GM12878 (cell line): Measurements from ENCODE around the gene OSBPL5. TPM values are rescaled to one million over a fixed set of nuclear protein-coding genes. Genes with fewer than 3 reads are reported as not detected.

ENCODE experiments used
- ATAC-seq: fragments of 200-7000 bp; cut with Tn5 transposase; 3 replicates; pipeline ENCODE4 v1.9.1; 2020; ENCODE audit warnings: mild to moderate bottlenecking, moderate library complexity
- BruUV-seq: library from RNA; stranded (reverse); fragments of 400-500 nt; replicated peaks from 2 replicates; lab custom pipeline; 2021; lab: Mats Ljungman, UMichigan
- CTCF ChIA-PET: fragments of 300-600 bp; sonication (Branson Sonifier 250); formaldehyde crosslinking; extraction: SDS; loops from one replicate; lab custom pipeline; 2021; ENCODE audit warnings: inconsistent platforms; lab: Yijun Ruan, JAX
- POLR2A ChIA-PET: fragments of 350-600 bp; formaldehyde crosslinking; extraction: SDS; loops from one replicate; lab custom pipeline; 2021; ENCODE audit warnings: inconsistent platforms; lab: Charles Lee
- RAD21 ChIA-PET: fragments of 300-600 bp; sonication (Branson Sonifier 250); formaldehyde crosslinking; loops from one replicate; lab custom pipeline; 2023; ENCODE audit warnings: antibody characterized with exemption; ENCODE audit not compliant: unreplicated experiment; lab: Charles Lee
- SMC1A ChIA-PET: fragments of 300-600 bp; sonication (Branson Sonifier 250); formaldehyde crosslinking; loops from one replicate; lab custom pipeline; 2023; ENCODE audit not compliant: unreplicated experiment, uncharacterized antibody; lab: Charles Lee
- DNase-seq: peaks from one replicate; pipeline ENCODE4 v3.0.0-alpha.2; 2011; ENCODE audit warnings: low read depth, low spot score
- FAIRE-seq: peaks from 3 replicates; lab custom pipeline; 2011; peaks lifted over from hg19 to GRCh38; lab: Jason Lieb, UNC
- H2AFZ ChIP-seq: 2 replicates; pipeline ENCODE4 v1.6.0; 2011; ENCODE audit warnings: low read depth, low read length, control low read depth; ENCODE audit not compliant: control insufficient read depth
- H3K27ac ChIP-seq: 2 replicates; pipeline ENCODE4 v1.5.1; 2011; ENCODE audit warnings: control low read depth; ENCODE audit not compliant: control insufficient read depth, insufficient read depth
- H3K27me3 ChIP-seq, 2 experiments: replicated peaks in 1 of 2; 2 replicates each; pipeline versions ENCODE4 v1.6.0 to v1.6.1; 2011; ENCODE audit warnings: low read length in 1 of 2; ENCODE audit not compliant: control insufficient read depth in 2 of 2, insufficient read depth in 2 of 2
- H3K36me3 ChIP-seq, 2 experiments: 2 replicates each; pipeline ENCODE4 v1.5.1; 2011; ENCODE audit warnings: low read length in 1 of 2; ENCODE audit not compliant: control insufficient read depth in 2 of 2, insufficient read depth in 2 of 2
- H3K4me1 ChIP-seq: 2 replicates; pipeline ENCODE4 v1.6.1; 2011; ENCODE audit warnings: mild to moderate bottlenecking, low read length, moderate library complexity, mixed read lengths; ENCODE audit not compliant: control insufficient read depth, insufficient read depth
- H3K4me2 ChIP-seq: 2 replicates; pipeline ENCODE4 v1.6.0; 2011; ENCODE audit warnings: control low read depth; ENCODE audit not compliant: control insufficient read depth, insufficient read depth
- H3K4me3 ChIP-seq: fragments of 200-600 bp; sonication (generic); 2 replicates; pipeline ENCODE4 v1.5.1; 2016
- H3K79me2 ChIP-seq: 2 replicates; pipeline ENCODE4 v1.6.0; 2011; ENCODE audit warnings: low read length; ENCODE audit not compliant: control insufficient read depth, insufficient read depth
- H3K9ac ChIP-seq: 2 replicates; pipeline ENCODE4 v1.8.0; 2011; ENCODE audit warnings: low read length, control low read depth, mixed read lengths; ENCODE audit not compliant: control insufficient read depth, insufficient read depth
- H3K9me3 ChIP-seq: replicated peaks from 3 replicates; pipeline ENCODE4 v1.5.1; 2011; ENCODE audit warnings: mild to moderate bottlenecking, low read length; ENCODE audit not compliant: control insufficient read depth, insufficient read depth
- H4K20me1 ChIP-seq: 2 replicates; pipeline ENCODE4 v1.6.0; 2011; ENCODE audit not compliant: control insufficient read depth, insufficient read depth
- BACH1 ChIP-seq: fragments of 450-650 bp; IDR thresholded peaks from 2 replicates; pipeline ENCODE4 v1.6.1; 2017; ENCODE audit warnings: mild to moderate bottlenecking, borderline replicate concordance
- CREB1 ChIP-seq: IDR thresholded peaks from 2 replicates; pipeline ENCODE4 v1.6.1; 2012; ENCODE audit warnings: low read depth, mild to moderate bottlenecking, inconsistent platforms
- EGR1 ChIP-seq, 2 experiments: IDR thresholded peaks; 1 replicate in 1 of 2; 2 replicates in 1 of 2; pipeline ENCODE4 v1.6.1; 2011 to 2012; ENCODE audit warnings: low read depth in 2 of 2, low read length in 2 of 2, borderline replicate concordance in 1 of 2, mild to moderate bottlenecking in 1 of 2, moderate library complexity in 1 of 2
- GATAD2B ChIP-seq: fragments of 450-650 bp; conservative IDR thresholded peaks from 2 replicates; pipeline ENCODE4 v1.6.1; 2017; ENCODE audit warnings: low read depth, mild to moderate bottlenecking, moderate library complexity
- HDAC6 ChIP-seq: fragments of 200-600 bp; sonication (generic); IDR thresholded peaks from one replicate; pipeline ENCODE4 v1.8.0; 2017; ENCODE audit warnings: antibody characterized with exemption; ENCODE audit not compliant: unreplicated experiment
- JUNB ChIP-seq: IDR thresholded peaks from 2 replicates; pipeline ENCODE4 v1.6.1; 2016; ENCODE audit warnings: antibody characterized with exemption, mild to moderate bottlenecking
- MYC ChIP-seq: IDR thresholded peaks from 2 replicates; pipeline ENCODE4 v1.6.1; 2011; ENCODE audit warnings: mild to moderate bottlenecking, low read length, moderate library complexity, inconsistent platforms; ENCODE audit not compliant: insufficient read depth, insufficient replicate concordance, insufficient read length, severe bottlenecking
- NFXL1 ChIP-seq: fragments of 450-650 bp; IDR thresholded peaks from 2 replicates; pipeline ENCODE4 v1.6.1; 2017; ENCODE audit warnings: antibody characterized with exemption, mild to moderate bottlenecking, borderline replicate concordance
- SMAD1 ChIP-seq: fragments of 450-650 bp; IDR thresholded peaks from 2 replicates; pipeline ENCODE4 v1.6.1; 2018; ENCODE audit warnings: mild to moderate bottlenecking, low read depth; ENCODE audit not compliant: partially characterized antibody
- SP1 ChIP-seq: IDR thresholded peaks from one replicate; pipeline ENCODE4 v1.6.1; 2011; ENCODE audit warnings: low read depth, low read length
- SPI1 ChIP-seq: IDR thresholded peaks from 2 replicates; pipeline ENCODE4 v1.6.1; 2011; ENCODE audit warnings: low read depth, mild to moderate bottlenecking, low read length, moderate library complexity, borderline replicate concordance; ENCODE audit not compliant: insufficient read depth
- TAF1 ChIP-seq: IDR thresholded peaks from 2 replicates; pipeline ENCODE4 v1.6.1; 2011; ENCODE audit warnings: mild to moderate bottlenecking, low read depth, low read length, borderline replicate concordance
- ZZZ3 ChIP-seq: IDR thresholded peaks from 2 replicates; pipeline ENCODE4 v1.6.1; 2011; ENCODE audit warnings: low read depth; ENCODE audit not compliant: control insufficient read depth, insufficient read length
- WGBS: methylation state at CpG from one replicate; pipeline ENCODE4 v1.1.6; 2016; ENCODE audit warnings: low lambda C conversion rate; ENCODE audit not compliant: insufficient replicate concordance, insufficient coverage; ENCODE audit errors: missing lambda C conversion rate; 5-methylcytosine and 5-hydroxymethylcytosine counted together
- in situ Hi-C: fragments of 300-500 bp; cut with MboI; formaldehyde crosslinking; loops from 9 replicates; pipeline ENCODE4 v1.14.3; 2018; ENCODE audit warnings: mixed read lengths
- intact Hi-C: fragments of 100-400 bp; cut with micrococcal nuclease; formaldehyde crosslinking; loops from one replicate; pipeline ENCODE4 v1.14.2; 2022; ENCODE audit not compliant: unreplicated experiment
- polyA plus RNA-seq, 11 experiments: library from polyadenylated mRNA; depleted of rRNA in 4 of 11; unstranded in 6 of 11; stranded (reverse) in 5 of 11; fragments of >200 nt; fragmentation: Nextera tagmentation in 4 of 11; fragmentation: Illumina TruSeq in 1 of 11; extraction: Ambion mirVana in 4 of 11; extraction: Trizol in 1 of 11; gene quantifications; 1 replicate in 1 of 11; 2 replicates in 10 of 11; pipeline versions ENCODE4 v1.2.1 to v1.2.3, GENCODE V29; 2011 to 2016; ENCODE audit warnings: inconsistent platforms in 2 of 11, missing spikeins in 2 of 11, low read depth in 1 of 11
- total RNA-seq, 4 experiments: library from RNA; depleted of rRNA in 3 of 4; stranded (reverse); fragments of >200 nt in 3 of 4; fragmentation: Illumina TruSeq in 1 of 4; extraction: Trizol in 1 of 4; gene quantifications; 2 replicates each; pipeline versions ENCODE4 v1.2.1 to v1.2.3, GENCODE V29; 2013 to 2021
- TF ChIP-seq, protein P1 (sequence below): IDR thresholded peaks from 2 replicates; pipeline ENCODE4 v1.6.1; 2012; ENCODE audit warnings: improper control_type of control experiment, low read depth, low read length; ENCODE audit not compliant: insufficient replicate concordance

Gene OSBPL5
- total and polyA plus RNA-seq, 10 of the 15 experiments (the other 5 are each of a cell fraction or from before 2014, with no cell fraction given) = not detected

DNA sequence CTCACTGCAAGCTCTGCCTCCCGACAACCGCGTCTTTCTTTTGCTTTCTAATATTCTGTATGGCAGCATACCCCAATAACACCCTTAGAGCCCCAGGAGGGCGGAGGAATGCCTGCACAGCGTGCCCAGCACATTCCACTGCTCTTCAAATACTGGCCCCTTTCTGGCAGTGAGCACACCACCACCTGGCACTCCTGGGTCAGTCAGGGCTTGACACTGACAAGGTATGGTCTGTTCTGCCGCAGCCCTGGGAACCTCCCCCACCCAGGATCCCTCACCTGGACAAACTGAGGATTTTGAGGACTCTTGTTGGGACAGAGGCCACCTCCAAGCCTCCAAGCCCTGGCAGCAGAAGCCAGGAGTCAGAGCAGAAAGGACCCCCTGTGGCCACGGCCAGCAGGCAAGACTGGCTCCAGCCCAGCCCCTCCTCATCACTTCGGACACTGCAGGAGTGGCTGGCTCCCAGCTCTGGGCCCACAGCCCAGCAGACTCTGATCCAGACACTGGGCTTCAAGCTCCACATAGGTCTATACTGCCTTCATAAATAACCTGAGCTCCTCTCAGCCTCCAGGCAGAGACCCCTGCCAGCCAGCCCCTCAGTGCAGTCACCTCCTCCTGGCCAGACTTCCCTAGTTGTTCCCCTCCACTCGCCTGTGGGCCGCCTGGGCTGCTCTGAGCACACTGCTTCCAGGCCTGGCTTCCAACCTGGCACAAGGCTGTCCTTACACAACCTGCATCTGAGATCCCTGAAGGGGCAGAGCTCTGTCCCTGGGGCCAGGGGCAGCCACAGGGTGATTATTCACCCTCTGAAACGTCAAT, 122.4 kb downstream of the OSBPL5 start (continued):
- TF ChIP-seq SP1 (no peak), SMAD1 (no peak), EGR1 (IDR thresholded peaks at IDR 0.05; ENCODE audit: borderline replicate concordance in 1 of 2, low read depth in 2 of 2, low read length in 2 of 2) (no peak), BACH1 (no peak)

DNA sequence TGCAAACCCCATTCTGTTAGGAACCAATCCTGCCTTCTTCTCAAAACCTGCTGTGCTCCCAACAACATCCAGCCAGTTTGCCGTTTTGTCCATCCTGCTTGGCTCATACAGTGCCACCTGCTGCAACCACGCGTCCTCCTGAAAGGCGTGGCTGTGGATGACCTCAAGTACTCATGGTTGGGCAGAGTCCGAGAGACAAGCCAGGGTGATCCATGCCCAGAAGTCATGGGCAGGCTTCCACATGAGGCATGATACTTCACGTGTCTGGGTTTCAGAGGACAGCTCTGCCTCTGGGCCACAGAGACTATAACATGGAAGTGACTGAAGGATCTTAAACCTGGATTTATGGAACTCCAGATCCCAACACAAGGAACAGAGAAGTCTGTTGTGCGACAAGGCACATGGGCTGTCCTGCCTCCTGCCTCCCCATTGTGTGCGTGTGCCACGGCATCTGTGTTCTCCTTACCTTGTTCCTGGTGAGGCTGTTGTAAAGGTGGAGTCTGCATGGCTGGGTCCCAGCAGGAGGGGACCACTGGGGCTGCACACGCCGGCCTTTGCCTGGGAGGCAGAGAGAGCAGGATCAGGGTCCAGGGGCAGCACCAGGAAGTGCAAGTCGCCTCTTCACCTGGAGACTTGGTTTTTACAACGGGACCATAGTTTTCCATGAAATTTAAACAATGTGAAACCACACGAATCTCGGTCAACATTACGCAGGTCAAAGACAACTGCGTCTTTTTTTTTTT, 123.2 kb downstream of the OSBPL5 start:
- Histone ChIP-seq H3K27ac (no peak overlapping the region), H3K27me3 (no peaks in the 10 kb centered on the region), H3K4me3 (no peak overlapping the region), H3K4me1 (peaks cover 10% of the 10 kb centered on the region), H2AFZ (no peak overlapping the region), H3K36me3 (peaks cover 29 to 41% of the 10 kb centered on the region in 2 experiments; a peak in 3 of 4 replicates), H4K20me1 (no peaks in the 10 kb centered on the region), H3K9ac (no peak overlapping the region), H3K79me2 (peaks cover 5% of the 10 kb centered on the region), H3K4me2 (no peak overlapping the region), H3K9me3 (no peaks in the 10 kb centered on the region)
- POLR2A ChIA-PET = no interaction called here
- in situ Hi-C loops = loop anchor here (5.0 kb wide), 1 partner anchor 50 kb away; no protein-coding TSS in a partner anchor
- RAD21 ChIA-PET = interaction anchor here (1.5 kb wide), 1 partner anchor 50 kb away, joined by 4 read pairs; no protein-coding TSS in a partner anchor
- intact Hi-C loops = no loop called here
- CTCF ChIA-PET = no interaction called here
- BruUV-seq = no TSS peak
- no peak for DNase-seq
- SMC1A ChIA-PET = interaction anchor here (2.2 kb wide), 1 partner anchor 8 kb away, joined by 8 read pairs; no protein-coding TSS in a partner anchor
- WGBS = 90% methylated on average over 17 of the region's 17 CpGs
- no peak for FAIRE-seq
- ATAC-seq = no peak
- TF ChIP-seq, protein P1, sequence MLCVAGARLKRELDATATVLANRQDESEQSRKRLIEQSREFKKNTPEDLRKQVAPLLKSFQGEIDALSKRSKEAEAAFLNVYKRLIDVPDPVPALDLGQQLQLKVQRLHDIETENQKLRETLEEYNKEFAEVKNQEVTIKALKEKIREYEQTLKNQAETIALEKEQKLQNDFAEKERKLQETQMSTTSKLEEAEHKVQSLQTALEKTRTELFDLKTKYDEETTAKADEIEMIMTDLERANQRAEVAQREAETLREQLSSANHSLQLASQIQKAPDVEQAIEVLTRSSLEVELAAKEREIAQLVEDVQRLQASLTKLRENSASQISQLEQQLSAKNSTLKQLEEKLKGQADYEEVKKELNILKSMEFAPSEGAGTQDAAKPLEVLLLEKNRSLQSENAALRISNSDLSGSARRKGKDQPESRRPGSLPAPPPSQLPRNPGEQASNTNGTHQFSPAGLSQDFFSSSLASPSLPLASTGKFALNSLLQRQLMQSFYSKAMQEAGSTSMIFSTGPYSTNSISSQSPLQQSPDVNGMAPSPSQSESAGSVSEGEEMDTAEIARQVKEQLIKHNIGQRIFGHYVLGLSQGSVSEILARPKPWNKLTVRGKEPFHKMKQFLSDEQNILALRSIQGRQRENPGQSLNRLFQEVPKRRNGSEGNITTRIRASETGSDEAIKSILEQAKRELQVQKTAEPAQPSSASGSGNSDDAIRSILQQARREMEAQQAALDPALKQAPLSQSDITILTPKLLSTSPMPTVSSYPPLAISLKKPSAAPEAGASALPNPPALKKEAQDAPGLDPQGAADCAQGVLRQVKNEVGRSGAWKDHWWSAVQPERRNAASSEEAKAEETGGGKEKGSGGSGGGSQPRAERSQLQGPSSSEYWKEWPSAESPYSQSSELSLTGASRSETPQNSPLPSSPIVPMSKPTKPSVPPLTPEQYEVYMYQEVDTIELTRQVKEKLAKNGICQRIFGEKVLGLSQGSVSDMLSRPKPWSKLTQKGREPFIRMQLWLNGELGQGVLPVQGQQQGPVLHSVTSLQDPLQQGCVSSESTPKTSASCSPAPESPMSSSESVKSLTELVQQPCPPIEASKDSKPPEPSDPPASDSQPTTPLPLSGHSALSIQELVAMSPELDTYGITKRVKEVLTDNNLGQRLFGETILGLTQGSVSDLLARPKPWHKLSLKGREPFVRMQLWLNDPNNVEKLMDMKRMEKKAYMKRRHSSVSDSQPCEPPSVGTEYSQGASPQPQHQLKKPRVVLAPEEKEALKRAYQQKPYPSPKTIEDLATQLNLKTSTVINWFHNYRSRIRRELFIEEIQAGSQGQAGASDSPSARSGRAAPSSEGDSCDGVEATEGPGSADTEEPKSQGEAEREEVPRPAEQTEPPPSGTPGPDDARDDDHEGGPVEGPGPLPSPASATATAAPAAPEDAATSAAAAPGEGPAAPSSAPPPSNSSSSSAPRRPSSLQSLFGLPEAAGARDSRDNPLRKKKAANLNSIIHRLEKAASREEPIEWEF = no peak
- TF ChIP-seq SPI1 (no peak), MYC (no peak), GATAD2B (no peak), ZZZ3 (no peak), JUNB (no peak), CREB1 (no peak), HDAC6 (no peak), TAF1 (no peak), NFXL1 (no peak)
